GM18526 (cell line): ENCODE data around the gene ZWINT.

Experiments
- POLR2A ChIP-seq: IDR thresholded peaks from 3 replicates; pipeline ENCODE4 v1.6.1; 2011; ENCODE audit not compliant: insufficient read length; ENCODE audit errors: extremely low read depth

The ZWINT gene, protein sequence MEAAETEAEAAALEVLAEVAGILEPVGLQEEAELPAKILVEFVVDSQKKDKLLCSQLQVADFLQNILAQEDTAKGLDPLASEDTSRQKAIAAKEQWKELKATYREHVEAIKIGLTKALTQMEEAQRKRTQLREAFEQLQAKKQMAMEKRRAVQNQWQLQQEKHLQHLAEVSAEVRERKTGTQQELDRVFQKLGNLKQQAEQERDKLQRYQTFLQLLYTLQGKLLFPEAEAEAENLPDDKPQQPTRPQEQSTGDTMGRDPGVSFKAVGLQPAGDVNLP

DNA sequence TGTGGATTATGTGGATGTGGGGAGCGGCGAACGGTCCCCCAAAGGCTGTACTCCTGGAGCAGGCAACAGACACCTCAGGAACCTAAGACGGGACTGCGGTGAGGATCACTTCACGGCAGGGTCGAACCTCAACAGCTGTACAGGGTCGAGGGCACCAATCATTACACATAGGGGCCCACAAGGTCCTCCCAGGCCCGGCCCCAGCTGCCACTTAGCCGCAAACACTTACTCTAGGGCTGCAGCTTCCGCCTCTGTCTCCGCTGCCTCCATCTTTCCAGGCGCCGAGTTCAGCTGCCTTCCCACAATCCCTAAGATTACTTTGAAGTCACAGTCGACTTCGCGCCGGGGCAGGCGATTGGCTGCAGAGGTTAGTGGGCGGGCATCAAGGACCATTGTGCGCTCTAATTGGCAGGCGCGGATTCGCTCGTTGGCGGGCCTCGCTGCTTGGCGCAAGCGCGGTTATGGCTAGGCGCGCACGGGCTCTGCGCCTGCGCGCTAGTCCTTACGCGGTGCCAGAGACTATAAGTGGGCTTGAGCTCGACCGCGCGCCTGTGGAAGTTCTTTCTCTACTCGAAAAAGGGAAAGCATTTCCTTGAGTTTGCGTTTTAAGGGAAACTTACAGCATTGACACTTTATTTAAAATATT lies at the start of gene ZWINT:
TSS of gene ZWINT (minus strand) at position 293 of the 646 bp plus-strand sequence. CDS start at position 270, 23 bp downstream.
- TF ChIP-seq POLR2A: peak; percentile 87

DNA sequence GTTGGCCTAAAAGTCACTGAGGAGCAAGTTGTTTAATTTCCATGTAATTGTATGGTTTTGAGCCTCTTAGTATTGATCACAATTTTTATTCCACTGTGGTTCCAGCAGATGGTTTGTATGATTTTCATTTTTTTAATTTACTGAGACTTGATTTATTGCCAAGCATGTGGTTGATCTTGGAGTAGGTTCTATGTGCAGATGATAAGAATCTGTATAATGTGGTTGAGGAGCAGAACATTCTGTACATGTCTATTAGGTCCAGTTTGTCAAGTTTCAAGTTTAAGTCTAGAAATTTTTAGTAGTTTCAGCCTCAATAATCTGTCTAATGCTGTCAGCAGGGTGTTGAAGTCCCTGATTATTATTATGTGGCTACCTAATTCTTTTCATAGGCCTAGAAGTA lies 22.7 kb upstream of the ZWINT start:
- TF ChIP-seq POLR2A: no peak

DNA sequence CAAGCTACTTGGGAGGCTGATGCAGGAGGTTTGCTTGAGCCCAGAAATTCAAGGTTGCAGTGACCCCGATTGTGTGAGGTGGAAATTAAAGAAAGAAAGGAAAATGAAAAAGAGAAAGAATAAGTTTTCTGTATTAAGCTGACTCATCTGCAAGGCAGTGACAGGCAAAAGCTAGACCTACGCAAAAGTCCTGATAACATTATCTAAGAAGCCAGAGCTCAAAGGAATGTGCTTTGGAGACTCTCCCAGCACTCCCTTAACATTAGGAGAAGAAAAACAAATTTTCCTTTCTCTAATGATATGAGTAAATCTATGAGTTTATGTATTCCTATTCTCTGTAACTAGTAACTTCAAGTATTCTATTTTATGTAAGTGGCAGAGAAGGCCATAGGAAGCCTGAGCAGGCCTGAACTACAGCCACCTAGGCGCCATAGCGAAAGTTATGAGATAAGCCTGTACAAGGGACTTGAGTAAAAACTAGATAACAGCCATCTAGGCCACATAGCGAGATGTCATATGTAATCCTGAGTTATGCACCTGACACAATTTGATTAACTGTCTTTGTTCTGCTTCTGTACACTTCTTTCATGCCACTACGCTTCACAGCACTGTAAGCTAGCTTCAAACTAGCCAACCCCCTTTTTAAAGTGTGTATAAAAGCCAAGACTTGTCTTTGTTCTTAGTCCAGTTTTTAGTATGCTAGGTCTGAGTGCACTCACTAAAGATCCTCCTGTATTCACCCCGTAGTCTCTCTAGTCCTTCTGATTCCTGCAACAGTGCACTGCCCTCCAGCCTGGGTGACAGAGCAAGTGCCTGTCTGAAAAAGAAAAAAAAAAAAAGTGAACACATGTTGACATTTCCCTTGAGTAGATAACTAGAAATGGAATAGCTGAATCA lies 9.4 kb upstream of the ZWINT start:
- TF ChIP-seq POLR2A: no peak

DNA sequence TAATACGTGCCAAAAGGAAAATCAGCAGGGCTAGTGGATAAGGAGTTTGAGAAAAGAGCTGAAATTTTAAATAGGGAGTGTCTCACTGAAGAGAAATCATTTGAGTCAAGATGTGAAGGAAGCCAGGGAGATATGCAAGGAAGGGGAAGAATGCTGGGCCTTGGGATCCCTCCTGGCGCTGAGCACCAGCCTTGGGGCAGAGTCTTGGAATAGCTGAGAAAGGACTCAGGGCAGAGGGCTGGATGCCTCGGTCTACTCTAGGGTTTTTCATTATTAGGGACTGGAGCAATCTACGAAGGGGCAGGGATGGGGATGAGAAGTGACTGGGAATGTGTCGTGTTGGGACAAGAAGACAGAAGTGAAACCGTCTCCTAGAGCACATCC lies 484 bp downstream of the ZWINT start:
- no peak for TF ChIP-seq POLR2A

DNA sequence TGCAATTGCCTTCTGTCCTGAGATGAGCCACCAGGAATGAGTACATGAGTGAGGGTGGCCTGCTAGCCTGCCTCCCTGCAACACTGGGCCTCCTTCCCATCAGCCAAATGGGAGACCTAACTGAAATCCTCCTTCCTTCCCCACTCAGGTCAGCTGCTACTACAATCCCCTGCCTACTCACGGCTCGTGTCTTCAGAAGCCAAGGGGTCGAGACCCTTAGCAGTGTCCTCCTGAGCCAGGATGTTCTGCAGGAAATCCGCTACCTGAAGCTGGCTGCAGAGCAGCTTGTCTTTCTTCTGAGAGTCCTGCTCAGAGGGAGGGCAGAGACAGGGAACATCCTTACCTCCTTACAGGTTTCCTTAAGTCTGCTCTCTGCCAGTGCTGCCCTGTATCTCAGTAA lies 1.2 kb downstream of the ZWINT start:
- TF ChIP-seq POLR2A: no peak

DNA sequence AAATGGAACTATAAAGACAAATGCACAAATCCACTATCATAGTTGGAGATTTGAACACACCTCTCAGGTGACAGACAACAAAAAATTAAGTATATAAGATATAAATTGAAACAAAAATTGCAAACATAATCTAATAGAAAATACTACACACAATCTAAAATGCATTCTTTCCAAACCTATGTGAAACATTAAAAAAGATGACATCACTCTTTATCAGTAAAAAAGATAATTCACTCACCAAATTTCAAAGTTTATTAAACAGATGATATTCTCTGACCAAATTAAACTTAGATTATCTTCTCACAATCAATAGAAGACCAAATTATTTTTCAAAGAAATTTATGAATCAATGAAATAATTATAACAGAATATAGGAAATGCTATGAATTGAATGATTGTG lies 4.0 kb downstream of the ZWINT start:
- no peak for TF ChIP-seq POLR2A

DNA sequence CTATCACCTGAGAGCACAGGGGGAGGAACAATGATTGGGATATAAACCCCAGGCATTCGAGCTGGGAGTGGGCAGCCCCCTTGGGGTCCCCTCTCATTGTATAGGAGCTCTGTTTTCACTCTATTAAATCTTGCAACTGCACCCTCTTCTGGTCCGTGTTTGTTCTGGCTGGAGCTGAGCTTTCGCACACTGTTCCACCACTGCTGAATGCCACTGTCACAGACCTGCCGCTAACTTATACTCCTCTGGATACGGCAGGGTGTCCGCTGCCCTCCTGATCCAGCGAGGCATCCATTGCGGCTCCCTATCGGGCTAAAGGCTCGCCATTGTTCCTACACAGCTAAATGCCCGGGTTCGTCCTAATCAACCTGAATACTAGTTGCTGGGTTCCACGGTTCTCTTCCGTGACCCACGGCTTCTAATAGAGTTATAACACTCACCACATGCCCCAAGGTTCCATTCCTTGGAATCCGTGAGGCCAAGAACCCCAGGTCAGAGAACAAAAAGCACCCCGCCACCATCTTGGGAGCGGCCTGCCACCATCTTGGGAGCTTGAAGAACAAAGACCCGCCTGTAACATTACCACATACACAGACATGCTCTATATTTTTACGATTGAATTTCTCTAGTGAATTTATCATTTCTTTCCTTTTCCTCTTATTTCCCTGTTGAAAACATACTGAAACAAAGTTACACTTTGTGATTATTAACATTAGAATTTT lies 9.0 kb downstream of the ZWINT start:
- TF ChIP-seq POLR2A: no peak

DNA sequence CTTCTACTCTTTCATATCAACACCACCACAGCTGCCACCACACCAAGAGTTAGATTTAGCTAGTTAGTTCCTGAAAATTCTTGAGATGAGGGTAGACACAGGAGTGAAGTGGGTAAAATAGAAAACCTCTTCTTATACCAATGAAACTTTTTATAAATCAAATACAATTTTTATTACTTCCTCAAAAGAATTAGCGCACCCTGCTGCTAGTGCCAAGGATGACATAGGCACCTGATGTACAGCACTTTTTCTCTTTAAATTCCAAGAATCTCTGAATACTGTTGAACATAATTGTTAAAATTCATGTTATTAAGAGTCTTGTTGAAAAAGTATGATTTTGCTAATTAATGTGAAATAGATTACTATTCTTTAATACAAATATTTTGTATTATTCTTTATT lies 11.4 kb downstream of the ZWINT start:
- no peak for TF ChIP-seq POLR2A

DNA sequence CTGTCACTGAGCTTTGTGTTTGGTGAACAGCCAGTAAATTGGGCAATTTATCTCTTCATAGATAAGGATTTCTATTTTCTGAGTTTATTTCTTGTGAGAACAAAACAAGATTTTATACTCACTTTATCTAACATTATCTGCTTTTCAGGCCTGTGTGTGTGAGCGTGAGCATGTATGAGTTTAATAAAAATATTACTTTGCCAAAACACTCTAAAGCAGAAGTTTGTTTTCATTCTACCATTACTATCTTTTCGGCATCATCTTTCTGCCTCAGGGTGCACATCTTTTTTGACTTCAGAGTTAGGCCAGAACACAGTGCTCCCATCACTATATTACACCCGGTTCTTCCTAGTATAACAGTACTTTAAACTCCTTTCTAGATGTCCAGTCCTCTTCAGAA lies 13.0 kb downstream of the ZWINT start:
- no peak for TF ChIP-seq POLR2A

DNA sequence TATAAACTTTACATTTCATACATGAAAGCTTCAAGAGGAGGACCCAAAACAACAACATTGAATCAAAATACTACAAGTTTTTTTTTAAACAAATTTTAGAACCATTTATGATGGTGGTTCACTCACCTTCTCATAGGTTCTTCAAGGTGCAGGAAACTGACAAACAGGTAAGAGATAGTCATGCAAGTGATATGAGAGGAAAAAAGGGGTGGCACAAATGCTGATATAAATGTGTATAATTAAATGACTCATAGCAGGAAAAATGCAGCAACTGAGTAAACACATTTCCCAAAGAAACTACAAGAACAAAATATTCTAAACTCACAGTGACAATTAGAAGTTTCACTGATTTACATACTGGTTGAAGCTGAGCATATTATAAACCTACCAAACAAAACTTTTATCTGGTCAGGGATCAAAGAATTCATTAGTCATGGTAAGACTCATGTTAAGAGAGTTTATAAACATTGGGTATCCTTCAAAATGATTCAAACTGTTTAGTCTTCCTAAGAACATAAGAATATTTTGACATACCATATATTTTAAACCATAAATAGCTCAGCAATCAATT lies 14.1 kb downstream of the ZWINT start:
- no peak for TF ChIP-seq POLR2A

DNA sequence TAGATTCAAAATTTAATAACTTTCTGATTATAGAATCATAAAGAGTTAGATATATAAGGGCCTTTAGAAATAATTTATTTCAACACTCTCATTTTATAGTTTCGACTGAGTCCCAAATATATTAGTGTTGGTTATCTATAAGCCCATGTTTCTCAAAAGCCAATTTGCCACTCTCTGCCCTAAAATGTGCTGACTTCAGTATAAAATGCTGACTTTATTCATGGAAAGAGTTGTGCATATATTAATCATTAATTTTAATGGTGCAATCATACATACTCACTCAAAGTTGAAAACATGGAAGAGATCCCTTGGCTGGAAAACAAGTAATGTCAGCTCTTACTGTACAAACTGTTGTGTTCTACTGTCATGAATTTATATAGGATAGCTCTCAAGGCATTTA lies 19.4 kb downstream of the ZWINT start:
- no peak for TF ChIP-seq POLR2A

DNA sequence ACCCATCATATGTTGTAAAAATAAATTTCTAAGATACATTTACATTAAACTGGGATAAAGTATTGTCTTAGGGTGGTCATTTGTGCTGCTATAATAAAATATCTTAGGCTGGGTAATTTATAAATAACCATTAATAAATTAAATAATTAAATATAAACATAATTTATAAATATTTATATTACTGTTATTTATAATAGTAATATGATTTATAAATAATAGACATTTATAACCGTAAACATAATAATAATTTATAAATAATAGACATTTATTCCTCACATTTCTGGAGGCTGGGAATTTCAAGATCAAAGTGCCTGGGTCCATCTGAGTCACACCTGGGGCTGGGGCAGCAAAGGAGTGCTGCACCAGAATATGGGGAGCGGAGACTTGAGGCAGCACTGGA lies 31.1 kb downstream of the ZWINT start:
- TF ChIP-seq POLR2A: no peak

DNA sequence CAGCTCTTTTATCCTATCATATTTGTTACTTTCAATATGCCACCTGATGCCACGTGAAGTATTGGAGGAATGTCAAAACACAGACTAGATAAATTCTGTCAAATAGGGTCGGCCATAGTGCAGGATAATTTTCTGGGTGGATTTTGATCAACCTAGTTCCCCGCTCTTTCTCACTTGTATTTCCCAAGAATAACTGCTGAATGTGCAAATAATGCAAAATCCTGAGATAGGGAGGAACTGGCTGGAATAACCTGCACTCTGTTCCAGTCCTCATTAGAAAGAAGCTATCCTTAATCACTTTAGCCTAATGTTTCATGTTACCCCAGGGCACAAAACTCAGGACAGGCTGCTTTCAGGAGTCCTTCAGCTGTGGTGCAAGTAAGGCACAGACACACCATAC lies 33.9 kb downstream of the ZWINT start:
- TF ChIP-seq POLR2A: no peak

DNA sequence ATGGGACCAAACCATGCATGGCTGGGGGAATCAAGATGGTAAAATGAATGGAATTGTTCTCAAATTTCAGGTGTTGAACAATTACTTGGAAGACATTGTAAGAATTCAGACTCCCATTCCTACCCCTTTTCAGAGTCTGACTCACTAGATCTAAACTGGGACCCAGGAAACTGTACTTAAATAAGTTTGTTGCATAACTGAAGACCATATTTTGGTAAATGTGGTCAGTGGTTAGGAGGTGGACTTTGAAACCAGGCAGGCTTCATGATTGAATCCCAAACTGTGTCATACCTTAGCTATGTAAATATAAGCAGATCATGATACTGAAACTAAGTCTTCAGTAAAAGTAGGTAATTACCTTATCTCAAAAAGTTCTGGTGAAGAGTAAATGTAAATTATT lies 41.7 kb downstream of the ZWINT start:
- TF ChIP-seq POLR2A: no peak

DNA sequence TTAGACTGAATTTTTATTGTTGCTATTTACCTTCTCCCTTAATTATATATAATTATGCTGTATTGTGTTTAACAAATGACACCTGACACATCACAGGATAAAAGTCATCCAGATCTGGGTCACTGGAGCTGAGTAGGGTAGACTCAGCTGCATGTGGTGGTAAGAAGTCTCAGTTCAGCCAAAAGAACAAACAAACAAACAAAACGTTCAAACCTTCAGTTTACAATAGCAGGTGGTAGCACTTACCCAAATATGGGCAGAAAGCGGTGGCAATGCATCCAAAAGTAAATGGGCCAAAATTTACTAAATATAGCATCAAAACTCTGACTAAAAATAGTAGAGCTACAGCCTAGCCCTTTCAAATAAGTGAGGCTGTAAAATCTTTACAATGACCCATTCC lies 42.2 kb downstream of the ZWINT start:
- no peak for TF ChIP-seq POLR2A
